C4-2B (cell line): ENCODE measurements around the gene ATXN7L1.

ENCODE experiments used
- ZFX ChIP-seq: fragments of 450-650 bp; IDR thresholded peaks from 2 replicates; pipeline ENCODE4 v1.6.1; 2017
- TF ChIP-seq, protein P1 (sequence below): fragments of 450-650 bp; conservative IDR thresholded peaks from 2 replicates; pipeline ENCODE4 v1.5.1; 2017; ENCODE audit warnings: mild to moderate bottlenecking

- TF ChIP-seq, protein P1, sequence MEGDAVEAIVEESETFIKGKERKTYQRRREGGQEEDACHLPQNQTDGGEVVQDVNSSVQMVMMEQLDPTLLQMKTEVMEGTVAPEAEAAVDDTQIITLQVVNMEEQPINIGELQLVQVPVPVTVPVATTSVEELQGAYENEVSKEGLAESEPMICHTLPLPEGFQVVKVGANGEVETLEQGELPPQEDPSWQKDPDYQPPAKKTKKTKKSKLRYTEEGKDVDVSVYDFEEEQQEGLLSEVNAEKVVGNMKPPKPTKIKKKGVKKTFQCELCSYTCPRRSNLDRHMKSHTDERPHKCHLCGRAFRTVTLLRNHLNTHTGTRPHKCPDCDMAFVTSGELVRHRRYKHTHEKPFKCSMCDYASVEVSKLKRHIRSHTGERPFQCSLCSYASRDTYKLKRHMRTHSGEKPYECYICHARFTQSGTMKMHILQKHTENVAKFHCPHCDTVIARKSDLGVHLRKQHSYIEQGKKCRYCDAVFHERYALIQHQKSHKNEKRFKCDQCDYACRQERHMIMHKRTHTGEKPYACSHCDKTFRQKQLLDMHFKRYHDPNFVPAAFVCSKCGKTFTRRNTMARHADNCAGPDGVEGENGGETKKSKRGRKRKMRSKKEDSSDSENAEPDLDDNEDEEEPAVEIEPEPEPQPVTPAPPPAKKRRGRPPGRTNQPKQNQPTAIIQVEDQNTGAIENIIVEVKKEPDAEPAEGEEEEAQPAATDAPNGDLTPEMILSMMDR, result no peak
- TF ChIP-seq ZFX, result no peak
Measured at GRCh38 chr7:105587909-105588635, 288.3 kb downstream of the ATXN7L1 start.
